Lung (tissue), 12 donors: ENCODE results near the gene FH. TPM values are rescaled to one million over a fixed set of nuclear protein-coding genes. Genes with fewer than 3 reads are reported as not detected.

Experiments used
- ATAC-seq: fragments of 200-7000 bp; cut with Tn5 transposase; one replicate; pipeline ENCODE4 v1.9.1; 2020; ENCODE audit warnings: moderate number of reproducible peaks; ENCODE audit not compliant: insufficient read depth, low FRiP score
- DNase-seq, 3 donors: peaks; one replicate each; pipeline ENCODE4 v3.0.0-alpha.2; 2013 to 2017
- H3K27ac ChIP-seq, 2 donors: one replicate each; pipeline ENCODE4 v1.5.1; 2013; ENCODE audit warnings: mild to moderate bottlenecking in 2 of 2, moderate library complexity in 2 of 2, control low read depth in 1 of 2, inconsistent platforms in 1 of 2, low read depth in 1 of 2, low read length in 1 of 2
- H3K27me3 ChIP-seq, 3 donors: one replicate each; pipeline ENCODE4 v1.5.1; 2013; ENCODE audit warnings: low read length in 2 of 3; ENCODE audit not compliant: control insufficient read depth in 3 of 3, insufficient read depth in 3 of 3
- H3K36me3 ChIP-seq, 4 donors: one replicate each; pipeline ENCODE4 v1.5.1; 2013; ENCODE audit warnings: low read length in 4 of 4, mild to moderate bottlenecking in 1 of 4, moderate library complexity in 1 of 4; ENCODE audit not compliant: control insufficient read depth in 4 of 4, insufficient read depth in 4 of 4
- H3K4me1 ChIP-seq, 5 donors: one replicate each; pipeline ENCODE4 v1.5.1; 2013; ENCODE audit warnings: low read length in 5 of 5, mild to moderate bottlenecking in 2 of 5, moderate library complexity in 1 of 5; ENCODE audit not compliant: control insufficient read depth in 5 of 5, insufficient read depth in 5 of 5
- H3K4me3 ChIP-seq: one replicate; pipeline ENCODE4 v1.5.1; 2013; ENCODE audit warnings: mild to moderate bottlenecking, control low read depth, moderate library complexity
- H3K9ac ChIP-seq, 2 donors: one replicate each; pipeline ENCODE4 v1.5.1; 2013; ENCODE audit warnings: low read length in 2 of 2, control low read depth in 1 of 2; ENCODE audit not compliant: insufficient read depth in 1 of 2
- H3K9me3 ChIP-seq, 4 donors: one replicate each; pipeline ENCODE4 v1.5.1; 2013; ENCODE audit warnings: low read length in 3 of 4, mild to moderate bottlenecking in 1 of 4, moderate library complexity in 1 of 4; ENCODE audit not compliant: control insufficient read depth in 4 of 4, insufficient read depth in 3 of 4
- WGBS, 2 donors: extraction: QIAGEN DNeasy Blood & Tissue Kit; methylation state at CpG; one replicate each; pipeline ENCODE4 v1.1.7; 2013; 5-methylcytosine and 5-hydroxymethylcytosine counted together
- polyA plus RNA-seq, 2 donors: library from polyadenylated mRNA; stranded (reverse); fragments of 200-250 nt; gene quantifications; one replicate each; pipeline ENCODE4 v1.2.1, GENCODE V29; 2013
- total RNA-seq, 2 donors: library from RNA; depleted of rRNA in 1 of 2; stranded (reverse); fragments of >200 nt in 1 of 2; gene quantifications; one replicate each; pipeline ENCODE4 v1.2.1, GENCODE V29; 2014 to 2021
- TF ChIP-seq, protein P1 (sequence below): IDR thresholded peaks from 2 replicates; pipeline ENCODE4 v1.5.1; 2012; ENCODE audit warnings: mild to moderate bottlenecking; ENCODE audit errors: control extremely low read depth, extremely low read depth
- donor health status: control.
- donor health status: control.
- donor health status: Bipolar disorder and iron deficiency.
- donor health status: healthy.
- donor health status: DM: yes; HTN: yes; CAD: no.

The FH gene
- total and polyA plus RNA-seq, 4 donors, result 41.3 to 49.6 (median 43.4) TPM

DNA sequence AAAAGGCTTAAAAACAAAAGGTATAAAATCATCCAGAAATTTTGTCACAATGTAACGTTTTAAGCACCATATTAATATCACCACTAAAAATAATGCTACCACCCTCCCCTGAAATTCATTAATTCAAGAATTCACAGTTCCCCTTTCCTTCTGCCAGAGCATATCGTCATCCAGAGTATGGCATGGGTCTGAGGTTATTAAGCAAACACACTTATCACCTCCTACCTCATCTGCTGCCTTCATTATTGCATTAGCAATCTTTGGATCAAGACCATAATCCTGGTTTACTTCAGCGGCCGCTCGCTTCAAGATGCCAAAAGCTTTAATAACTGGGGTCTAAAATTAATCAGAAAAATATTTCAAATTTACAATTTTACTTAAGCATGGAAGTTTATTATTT is 6.2 kb downstream of the FH start:
- Histone ChIP-seq H3K4me1 (peaks cover 0 to 8% (median 3%) of the 10 kb centered on the region in 5 donors), H3K27ac (no peak overlapping the region), H3K4me3 (no peak overlapping the region), H3K27me3 (no peaks in the 10 kb centered on the region), H3K9ac (no peak overlapping the region), H3K36me3 (peaks cover 12 to 31% (median 27%) of the 10 kb centered on the region in 4 donors), H3K9me3 (no peaks in the 10 kb centered on the region)
- DNase-seq (no peak), ATAC-seq (no peak)
- WGBS, 2 donors, result 87 to 89% methylated on average over 5 of the region's 5 CpGs
- TF ChIP-seq, protein P1, sequence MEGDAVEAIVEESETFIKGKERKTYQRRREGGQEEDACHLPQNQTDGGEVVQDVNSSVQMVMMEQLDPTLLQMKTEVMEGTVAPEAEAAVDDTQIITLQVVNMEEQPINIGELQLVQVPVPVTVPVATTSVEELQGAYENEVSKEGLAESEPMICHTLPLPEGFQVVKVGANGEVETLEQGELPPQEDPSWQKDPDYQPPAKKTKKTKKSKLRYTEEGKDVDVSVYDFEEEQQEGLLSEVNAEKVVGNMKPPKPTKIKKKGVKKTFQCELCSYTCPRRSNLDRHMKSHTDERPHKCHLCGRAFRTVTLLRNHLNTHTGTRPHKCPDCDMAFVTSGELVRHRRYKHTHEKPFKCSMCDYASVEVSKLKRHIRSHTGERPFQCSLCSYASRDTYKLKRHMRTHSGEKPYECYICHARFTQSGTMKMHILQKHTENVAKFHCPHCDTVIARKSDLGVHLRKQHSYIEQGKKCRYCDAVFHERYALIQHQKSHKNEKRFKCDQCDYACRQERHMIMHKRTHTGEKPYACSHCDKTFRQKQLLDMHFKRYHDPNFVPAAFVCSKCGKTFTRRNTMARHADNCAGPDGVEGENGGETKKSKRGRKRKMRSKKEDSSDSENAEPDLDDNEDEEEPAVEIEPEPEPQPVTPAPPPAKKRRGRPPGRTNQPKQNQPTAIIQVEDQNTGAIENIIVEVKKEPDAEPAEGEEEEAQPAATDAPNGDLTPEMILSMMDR, result no peak

DNA sequence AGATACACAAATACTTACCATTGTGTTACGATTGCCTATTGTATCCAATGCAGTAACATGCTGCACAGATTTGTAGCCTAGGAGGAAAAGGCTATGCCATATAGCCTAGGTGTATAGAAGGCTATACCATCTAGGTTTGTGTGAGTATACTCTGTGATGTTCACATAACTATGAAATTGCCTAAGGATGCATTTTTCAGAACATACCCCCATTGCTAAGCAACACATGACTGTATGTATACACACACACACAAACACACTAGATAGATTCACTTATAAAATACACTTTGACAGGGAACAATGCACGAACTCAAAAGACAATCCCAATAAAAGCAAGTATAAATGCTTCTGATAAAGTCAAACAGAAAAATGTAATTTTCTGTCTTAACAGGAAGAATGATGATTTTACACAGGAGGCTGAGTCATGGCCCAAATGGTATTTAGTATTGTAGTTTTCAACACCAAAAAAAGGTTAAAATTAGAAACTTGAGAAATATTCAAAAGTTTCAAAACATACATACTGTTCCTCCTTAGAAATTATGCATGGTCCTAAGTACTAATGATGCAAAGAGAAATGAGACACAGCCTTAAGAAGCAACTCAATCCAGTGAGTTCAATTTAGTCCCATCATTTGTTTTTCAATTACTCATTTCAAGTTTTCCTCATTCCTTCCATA is 12.2 kb downstream of the FH start:
- H3K36me3 ChIP-seq, result peaks cover 21 to 48% (median 36%) of the 10 kb centered on the region in 4 donors

DNA sequence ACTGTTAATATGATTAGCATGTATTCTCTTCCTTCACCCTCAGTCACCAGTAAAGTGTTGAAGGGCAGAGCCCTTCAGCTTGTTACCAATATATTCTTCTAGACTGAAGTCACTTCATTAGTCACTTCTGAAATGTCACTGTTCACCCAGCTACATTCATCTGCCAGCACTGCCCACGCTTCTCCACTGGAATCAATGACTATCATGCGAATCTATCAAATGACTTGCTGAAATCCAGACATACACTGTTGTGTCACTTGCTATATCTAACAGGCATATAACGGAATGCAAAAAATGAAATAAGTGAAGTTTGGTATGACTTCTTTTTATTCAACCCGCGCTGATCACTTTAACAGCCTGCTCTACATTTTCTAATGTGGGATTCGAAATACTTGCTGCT is 16.1 kb downstream of the FH start:
- no peaks in the 10 kb centered on the region for H3K9me3 ChIP-seq
- 96 to 98% methylated on average over 6 of the region's 6 CpGs for WGBS, 2 donors
- H3K9ac ChIP-seq, result no peak overlapping the region
- no peaks in the 10 kb centered on the region for H3K27me3 ChIP-seq
- H3K36me3 ChIP-seq, result peaks cover 11 to 32% (median 23%) of the 10 kb centered on the region in 4 donors
- no peak overlapping the region for H3K4me3 ChIP-seq
- DNase-seq (no peak), ATAC-seq (no peak)
- H3K27ac ChIP-seq, result no peak overlapping the region
- TF ChIP-seq, protein P1, result no peak
- H3K4me1 ChIP-seq, result no peaks in the 10 kb centered on the region

More for the DNA sequence above, 12.2 kb downstream of the FH start:
- Histone ChIP-seq H3K4me3 (no peak overlapping the region), H3K9me3 (no peaks in the 10 kb centered on the region), H3K9ac (no peak overlapping the region), H3K27ac (no peak overlapping the region), H3K4me1 (no peaks in the 10 kb centered on the region), H3K27me3 (no peaks in the 10 kb centered on the region)
- ATAC-seq, result no peak
- no peak for DNase-seq
- TF ChIP-seq, protein P1, result no peak
- 93% methylated on average over 2 of the region's 2 CpGs for WGBS, 2 donors
